AG08395 (cell line): ENCODE results near the gene IL26.

ENCODE experiments used
- DNase-seq: peaks from one replicate; pipeline ENCODE4 v3.0.0; 2012; ENCODE audit warnings: mixed read lengths, low spot score

Gene IL26, protein sequence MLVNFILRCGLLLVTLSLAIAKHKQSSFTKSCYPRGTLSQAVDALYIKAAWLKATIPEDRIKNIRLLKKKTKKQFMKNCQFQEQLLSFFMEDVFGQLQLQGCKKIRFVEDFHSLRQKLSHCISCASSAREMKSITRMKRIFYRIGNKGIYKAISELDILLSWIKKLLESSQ

DNA sequence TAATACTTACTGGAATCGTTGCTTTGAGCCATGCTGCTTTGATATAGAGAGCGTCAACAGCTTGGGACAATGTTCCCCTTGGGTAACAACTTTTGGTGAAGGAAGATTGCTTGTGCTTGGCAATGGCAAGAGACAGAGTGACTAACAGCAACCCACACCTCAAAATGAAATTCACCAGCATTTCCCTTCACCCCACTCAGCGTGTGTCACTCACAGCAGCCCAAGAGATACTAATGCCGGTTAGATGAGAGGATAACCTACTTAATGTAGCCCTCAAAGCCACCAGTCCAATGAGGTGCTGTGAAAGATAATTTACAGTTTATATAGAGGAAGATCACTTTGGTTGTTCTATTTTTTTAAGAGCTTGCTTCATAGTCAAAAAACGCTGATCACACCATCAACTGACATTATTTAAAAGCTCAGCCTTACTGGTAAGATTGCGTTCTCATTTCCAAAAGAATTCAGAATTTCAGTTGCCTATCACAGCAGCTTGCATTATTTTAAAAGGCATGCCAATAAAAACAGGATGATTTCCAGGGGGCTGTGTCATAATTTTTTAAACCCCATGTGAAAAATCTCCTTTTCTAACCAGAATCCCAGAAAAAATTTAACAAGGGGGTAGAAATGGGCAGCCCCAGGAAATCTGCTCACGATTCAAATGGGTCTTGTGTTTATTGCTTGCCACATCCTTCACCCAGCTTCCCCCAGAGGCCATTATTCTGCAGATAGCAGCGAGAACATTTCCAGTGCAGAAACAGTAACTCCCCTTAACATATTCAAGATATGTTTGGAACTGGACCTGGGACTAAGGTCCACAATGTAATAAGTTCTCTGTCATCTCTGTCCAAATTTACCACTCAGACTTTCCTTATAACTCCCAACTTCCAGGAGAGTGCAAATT is at the start of gene IL26:
IL26 (minus strand) TSS at position 235 of the 901 bp plus-strand sequence; CDS start at position 181, 54 bp downstream.
- no peak for DNase-seq

DNA sequence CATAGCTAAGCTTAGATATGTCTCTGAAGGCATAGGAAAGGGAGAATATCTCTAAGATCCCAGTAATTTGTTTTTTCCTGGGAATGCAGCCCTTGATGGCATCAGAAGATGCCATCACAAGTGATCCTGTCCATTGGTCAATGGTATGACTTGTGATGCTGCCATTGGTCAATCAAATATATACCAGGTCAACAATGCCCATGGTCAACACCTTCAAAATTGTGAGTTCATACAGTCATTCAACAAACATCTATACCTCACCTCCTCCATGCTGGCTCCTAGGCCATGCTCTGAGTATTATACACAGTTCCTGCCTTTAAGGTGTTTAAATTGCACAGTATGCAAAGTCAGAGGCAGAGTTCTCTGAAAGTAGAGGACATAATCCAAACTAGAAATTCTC is 47.1 kb upstream of the IL26 start:
- DNase-seq, result no peak

DNA sequence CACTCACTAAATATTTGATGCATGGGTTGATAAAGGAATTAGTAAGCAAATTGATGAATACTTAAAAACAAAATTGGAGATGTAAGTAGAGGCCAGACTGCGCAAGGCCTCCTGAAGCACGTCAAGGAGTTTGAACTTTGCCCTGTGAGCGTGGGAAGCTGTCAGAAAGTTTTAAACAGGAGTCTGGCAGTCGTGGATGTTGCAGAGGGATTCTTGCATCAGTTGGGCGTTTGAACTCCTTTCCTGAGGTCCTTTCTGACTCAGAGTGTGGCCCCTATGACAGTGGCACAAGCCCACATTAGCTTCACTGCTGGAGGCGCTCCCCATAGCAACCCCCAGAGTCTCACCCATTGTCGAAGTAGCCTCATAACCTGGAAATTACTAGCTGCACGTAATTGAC is 45.7 kb upstream of the IL26 start:
- DNase-seq, result no peak

DNA sequence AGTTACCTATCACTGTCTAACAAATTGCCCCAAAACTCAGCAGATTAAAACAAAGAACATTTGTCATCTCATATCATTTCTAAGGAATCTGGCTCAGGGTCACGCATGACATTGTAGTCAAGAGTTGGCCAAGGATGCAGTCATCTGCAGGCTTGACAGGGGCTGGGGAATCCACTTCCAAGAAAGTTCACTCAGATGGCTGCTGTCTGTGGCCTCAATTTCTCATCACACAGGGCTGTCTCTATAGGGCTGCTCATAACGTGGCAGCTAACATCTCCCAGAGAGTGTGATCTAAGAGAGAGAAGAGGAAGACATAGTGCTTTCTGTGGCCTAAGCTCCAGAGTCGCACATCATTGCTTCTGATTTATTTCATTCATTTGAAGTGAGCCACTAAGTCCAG is 44.7 kb upstream of the IL26 start:
- no peak for DNase-seq

DNA sequence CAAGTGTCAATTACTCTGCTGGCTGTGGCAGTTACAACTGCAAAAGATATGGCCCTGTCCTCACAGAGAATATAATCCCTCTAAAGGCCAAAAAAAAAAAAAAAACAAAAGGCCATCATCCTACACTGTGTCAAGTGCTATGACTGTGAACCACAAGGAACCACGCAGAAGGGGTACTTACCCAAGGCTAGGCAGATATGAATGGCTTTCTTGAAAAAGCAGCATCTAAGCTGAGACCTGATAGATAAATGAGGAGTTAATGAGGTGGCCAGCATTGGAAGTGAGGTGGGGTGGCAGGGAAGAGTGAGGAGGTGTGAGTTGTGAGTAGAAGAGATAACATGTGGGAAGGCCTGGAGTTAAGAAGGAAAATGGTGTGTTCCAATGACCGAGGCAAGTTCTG is 44.2 kb upstream of the IL26 start:
- no peak for DNase-seq

DNA sequence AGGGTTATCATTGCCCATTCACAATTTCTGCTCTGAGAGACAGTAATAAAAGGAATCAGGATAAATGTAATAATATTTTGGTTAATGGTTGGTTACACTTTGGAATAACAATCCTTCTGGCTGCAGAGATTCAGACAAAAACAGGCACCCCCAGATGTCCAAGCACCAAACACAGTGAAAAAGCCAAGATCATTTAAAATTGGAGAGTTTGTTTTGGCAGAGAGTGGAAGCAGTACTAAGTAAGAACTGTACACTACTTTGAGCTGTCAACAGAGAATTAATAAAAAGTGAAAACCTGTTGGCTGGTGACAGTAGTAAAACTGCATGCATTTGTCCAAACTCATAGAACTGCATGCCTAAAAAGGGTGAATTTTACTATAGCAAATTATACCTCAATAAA is 43.4 kb upstream of the IL26 start:
- no peak for DNase-seq

DNA sequence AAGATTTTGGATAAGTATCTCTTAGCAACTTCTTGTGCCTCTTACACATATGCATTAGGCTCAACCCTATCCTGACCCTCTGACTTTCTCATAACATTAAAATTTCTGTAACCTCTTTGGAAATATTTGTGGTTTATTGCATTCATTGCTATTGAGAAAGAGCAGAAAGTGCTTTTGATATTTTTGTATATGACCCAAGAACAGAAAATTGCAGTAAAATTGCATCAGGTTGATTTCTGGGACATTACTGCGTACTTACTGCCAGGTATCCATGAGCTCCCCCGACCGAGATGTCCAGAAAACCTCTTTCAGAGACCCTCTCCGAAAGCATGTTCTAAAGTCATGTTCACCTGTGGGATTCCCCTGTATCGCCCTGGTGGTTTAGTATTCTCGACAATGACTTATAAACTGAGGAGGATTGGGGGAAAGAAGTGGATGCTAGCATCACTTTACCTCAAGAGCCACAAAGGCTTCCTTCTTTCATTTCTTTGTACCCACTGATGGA is 42.3 kb upstream of the IL26 start:
- DNase-seq, result peak; percentile 67

DNA sequence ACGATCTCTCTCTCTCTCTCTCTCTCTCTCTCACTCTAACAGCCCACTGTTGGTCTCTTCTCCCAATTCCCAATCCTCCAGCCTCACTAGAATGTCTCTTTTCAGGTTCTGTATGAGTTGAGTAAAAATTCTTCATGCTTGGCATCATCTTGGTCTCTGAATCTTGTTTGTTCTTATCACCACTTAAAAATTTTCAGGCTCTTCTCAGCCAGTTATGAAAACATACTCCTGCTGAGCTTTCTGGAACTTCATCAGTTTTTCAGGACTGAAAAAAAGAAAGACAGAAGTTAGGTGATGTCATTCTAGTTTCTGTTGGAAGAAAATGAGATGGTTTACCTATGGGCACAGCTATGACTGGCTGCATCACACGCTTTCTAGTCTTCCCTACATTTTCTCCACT is 39.2 kb upstream of the IL26 start:
- DNase-seq, result peak; percentile 11

DNA sequence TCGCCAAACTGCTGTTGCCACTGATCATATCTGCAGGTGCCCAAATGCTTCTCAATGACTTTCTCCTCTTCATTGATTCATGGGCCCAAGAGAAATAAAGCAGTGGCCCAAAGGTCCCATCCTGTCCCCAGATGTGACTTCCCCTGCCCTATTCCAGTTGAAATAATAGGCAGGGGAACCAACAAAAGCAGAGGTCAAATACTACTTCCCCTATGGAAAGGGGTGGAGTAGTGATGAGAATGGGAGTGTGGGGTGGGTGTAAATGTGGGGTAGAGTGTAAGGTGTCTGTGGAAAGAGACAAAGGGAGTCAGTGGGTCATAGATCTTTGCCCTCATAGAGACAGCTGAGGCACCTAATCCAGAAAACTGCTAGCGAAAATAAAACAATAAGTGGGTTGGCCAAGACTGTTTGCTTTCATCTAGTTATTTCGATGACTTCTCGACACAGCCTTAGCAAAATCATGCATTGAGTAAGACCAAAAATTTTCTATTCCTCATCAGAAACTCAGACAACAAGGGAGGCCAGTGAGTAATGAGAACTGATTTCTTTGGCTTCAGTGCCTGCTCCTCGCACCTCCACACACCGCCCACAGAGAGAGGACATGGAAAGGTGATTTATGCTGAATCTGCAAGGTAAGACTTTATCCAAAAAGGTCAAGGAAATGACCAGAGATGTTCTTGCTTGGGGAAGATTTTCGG is 38.7 kb upstream of the IL26 start:
- DNase-seq, result no peak

DNA sequence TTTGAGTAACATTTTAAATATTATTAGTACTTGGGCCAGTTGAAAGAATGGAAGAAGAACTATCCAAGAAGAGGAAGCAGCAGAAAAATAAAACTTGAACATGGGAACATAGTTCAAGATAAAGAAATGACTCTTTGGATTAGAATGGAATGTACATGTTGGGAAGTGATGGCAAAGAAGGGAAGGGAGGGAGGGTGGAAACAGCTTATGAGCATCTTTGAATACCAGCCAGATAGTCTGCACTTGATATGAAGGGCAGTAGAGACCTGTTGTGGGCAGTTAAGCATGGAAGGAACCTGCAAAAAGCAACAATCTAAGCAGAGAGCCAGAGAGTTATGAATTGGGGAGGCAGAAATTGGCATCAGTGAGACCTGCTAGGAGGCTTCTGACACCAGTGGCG is 37.8 kb upstream of the IL26 start:
- no peak for DNase-seq

DNA sequence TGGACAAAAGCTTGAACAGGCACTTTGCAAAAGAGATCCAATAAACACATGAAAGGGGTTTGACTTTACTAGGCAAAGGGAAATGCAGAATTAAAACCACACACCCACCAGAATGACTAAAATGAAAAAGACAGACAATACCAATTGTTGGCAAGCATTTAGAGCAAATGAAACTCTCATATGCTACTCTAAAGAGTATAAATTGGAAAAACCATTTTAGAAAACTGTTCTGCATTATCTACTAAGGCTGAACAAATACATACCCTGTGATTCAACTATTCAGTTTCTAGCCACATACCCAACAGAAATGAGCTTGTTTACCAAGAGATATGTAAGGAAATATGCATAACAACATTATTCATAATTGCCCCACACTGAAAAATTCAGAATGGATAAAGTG is 36.3 kb upstream of the IL26 start:
- no peak for DNase-seq

DNA sequence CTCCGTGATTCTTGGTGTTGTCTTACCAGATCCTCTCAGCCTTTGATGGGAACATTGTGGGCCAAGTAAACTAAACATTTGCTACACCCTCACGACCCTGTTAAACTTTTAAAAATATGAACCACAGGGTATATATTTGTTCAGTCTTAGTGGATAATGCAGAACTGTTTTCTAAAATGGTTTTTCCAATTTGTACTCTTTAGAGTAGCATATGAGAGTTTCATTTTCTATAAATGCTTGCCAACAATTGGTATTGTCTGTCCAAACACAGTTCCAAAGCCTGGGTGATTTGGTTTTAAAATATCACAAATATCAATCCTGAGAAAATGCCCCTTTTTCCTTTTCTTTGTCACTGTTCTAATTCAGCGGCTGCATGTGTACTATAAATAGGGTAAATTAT is 34.5 kb upstream of the IL26 start:
- DNase-seq, result no peak

DNA sequence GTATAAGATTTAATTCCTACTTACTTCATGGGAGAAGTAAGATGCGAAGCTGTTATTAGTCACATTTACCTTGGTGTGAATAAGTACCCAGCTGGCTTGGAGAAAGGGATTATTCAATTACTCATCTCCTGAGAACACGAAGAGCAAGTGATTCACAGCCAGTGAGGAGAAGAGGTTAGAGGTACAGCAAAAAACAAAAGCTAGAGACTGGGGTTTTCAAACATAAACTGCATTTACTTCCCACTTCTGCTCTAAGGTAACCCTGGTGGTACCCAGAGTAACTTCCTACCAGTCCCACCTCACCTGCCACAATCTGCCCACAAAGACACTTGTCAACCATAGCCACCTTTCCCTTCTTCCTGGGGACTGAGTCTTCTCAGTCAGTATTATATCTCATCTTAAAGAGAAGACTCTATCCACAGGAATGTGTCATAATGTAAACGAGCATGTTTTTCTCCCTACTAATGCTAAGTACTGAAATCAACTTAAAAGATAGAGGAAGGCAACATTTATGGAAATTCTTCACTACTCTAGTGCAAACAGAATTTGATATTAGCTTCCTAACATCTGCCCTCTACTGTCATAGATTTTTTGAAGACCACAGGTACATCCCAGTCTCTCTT is 33.8 kb upstream of the IL26 start:
- DNase-seq, result peak; percentile 41

DNA sequence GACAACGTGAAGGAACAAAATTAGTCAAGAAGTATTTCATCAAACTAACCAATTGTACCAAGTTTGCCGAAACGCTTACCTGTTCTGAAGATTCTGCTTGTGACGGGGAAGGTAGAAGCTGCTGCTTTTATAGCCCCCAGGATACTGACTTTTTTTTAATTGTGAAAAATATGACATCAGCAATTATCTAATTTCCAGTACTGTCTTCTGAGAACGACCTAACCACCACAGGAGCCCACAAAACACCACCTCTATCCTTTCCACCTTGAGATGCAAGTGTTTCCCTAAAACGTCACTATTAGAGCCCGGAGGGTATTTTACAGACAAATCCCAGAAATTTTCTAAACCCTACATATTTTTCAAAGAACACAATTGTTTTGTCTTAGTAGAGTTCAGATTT is 27.9 kb upstream of the IL26 start, which contains the start of gene IL22:
IL22 (minus strand) TSS at position 101 of the 400 bp plus-strand sequence. CDS start 156 bp downstream, outside the sequence.
- no peak for DNase-seq

DNA sequence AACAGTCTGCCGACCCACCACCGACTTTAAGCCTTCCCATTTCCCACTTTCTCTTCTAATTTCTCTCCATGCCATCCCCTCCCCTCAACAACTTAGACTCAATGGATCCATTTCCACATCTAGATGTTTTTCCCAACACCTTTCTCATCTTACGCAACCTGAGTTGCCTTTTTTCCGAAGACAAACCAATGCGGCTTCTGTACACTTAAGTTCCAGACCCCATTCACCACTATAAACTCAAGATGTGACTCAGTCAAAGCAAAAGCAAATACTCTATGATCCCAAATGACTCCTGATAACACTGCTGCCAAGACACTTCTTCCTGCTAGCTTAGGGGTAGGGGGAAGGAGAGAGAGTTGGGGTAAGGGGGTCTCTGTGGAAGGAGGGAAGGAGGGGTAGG is 26.5 kb upstream of the IL26 start:
- no peak for DNase-seq

DNA sequence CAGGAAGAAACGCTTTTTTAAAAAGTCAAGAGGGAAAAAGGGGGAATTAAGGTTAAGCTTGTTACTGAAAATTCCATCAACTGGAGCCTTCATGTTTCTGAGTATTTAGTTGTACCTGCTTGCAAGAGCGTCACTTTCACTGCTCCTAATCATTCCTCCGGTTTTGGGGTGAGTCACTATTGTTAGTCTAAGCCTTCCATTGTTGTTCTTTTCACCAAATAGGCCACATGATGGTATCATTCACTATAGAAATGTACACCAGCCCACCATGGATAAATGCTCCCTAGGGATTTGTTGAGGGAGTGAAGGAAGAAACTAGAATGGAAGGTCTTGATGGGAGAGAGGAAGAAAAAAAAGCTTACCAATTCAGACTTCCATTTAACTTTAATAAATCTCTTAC is 24.8 kb upstream of the IL26 start:
- DNase-seq, result no peak

DNA sequence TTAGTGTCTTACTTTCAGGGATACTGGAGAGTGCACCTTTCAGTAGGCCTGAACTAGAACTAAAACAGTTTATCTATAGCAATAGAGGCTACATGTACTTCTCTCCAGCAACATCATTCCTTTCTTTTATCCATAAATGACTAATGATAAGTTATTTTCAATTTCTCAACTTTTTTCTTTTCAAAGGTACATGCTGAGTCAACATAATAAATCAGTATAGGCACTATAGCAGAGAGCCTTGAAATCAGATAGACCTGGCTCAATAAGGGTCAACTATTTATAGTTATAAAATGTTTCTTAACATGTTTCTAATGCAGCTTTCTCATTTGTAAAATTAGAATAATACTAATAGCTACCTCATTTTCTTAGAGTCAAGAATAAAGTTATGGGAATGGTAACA is 22.2 kb upstream of the IL26 start:
- DNase-seq, result no peak

DNA sequence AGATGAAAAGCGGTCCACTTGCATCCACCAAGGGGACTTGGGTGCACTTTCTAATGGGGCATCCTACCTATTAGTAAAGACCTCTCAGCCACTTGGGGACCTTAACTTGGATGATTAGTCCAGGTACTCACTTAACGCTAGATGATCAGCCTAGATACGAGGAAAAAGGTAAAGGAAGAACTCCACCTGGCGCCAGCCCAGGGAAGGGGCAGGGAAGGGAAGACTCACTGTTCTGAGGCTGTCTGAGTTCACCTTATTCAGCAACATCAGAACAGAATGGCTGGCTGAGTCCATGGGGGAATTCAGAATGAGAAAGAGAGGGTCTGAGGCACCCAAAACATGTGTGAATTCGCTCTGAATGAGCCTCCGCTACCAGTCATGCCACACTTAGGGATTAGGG is 20.7 kb upstream of the IL26 start:
- DNase-seq, result no peak

DNA sequence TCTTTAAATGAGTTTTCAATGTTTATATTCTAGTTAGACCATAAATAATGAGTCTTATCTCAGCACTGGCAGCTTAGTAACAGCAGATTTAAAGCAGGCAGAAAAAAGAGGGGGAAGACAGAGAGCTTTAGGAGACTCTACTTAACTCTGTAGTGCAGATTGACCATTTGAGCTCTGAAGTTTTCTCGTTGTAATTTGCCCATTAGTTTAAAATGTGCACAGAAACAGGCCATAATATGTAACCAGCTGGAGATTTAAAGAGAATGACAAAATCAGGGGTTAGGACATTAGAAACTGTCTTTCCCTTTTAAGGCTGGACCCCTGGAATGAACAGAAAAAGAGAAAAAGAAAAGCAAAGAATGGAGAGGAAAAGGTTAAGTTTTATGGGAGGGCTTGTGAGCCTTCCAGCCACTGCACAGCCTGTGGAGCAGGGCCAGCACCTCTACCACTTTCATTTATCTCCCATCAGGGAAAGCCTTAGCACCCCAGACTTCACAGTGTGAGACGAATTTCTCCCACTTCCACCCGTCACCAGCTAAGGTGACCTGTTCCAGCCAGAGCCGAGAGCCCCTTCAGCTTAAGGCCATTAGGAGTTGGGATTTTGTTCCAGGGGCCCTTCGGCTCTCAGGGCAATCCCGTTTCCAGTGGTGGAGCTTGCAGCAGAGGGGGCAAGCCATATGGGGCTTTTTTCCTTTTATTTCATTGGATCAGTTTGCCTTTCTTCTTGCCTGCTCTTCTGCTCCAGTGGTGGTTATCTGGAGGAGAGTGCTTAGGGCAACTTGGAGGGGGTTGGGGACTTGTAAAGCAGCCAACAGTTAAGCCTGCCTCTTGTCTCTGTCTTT is 19.8 kb upstream of the IL26 start:
- no peak for DNase-seq

DNA sequence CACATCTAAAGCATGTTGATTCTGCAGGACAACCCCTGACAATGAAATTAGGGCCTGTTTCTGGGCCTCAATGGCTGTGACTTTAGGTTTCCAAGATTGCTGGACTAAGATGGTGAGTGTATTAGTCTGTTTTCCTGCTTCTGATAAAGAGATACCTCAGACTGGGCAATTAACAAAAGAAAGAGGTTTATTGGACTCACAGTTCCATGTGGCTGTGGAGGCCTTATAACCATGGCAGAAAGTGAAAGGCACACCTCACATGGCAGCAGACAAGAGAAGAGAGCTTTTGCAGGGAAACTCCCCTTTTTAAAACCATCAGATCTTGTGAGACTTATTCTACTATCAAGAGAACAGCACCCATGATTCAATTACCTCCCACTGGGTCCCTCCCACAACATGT is 17.2 kb upstream of the IL26 start:
- DNase-seq, result no peak

DNA sequence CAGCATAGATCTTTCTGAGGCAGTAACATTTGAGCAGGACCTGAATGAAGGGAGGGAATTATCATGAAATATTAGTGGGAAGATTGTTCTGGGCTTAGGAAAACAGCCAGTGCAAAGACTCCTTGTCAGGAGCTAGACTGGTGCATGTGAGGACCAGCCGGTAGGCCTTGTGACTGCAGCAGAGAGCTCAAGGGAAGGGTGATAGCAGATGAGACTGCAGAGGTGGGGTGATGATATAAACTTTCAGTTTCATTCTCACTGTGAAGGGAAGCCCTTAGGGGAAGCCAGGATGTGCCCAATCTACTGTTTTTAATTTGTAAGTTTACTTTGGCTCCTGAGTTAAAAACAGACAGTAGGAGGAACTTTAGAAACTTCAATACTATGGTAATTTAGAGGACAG is 15.4 kb upstream of the IL26 start:
- DNase-seq, result peak; percentile 45
